ENCODE results near the gene CRISPLD2.
A peak's percentile ranks its signal among the peaks of the same experiment; 100 is the strongest.

The CRISPLD2 gene

DNA sequence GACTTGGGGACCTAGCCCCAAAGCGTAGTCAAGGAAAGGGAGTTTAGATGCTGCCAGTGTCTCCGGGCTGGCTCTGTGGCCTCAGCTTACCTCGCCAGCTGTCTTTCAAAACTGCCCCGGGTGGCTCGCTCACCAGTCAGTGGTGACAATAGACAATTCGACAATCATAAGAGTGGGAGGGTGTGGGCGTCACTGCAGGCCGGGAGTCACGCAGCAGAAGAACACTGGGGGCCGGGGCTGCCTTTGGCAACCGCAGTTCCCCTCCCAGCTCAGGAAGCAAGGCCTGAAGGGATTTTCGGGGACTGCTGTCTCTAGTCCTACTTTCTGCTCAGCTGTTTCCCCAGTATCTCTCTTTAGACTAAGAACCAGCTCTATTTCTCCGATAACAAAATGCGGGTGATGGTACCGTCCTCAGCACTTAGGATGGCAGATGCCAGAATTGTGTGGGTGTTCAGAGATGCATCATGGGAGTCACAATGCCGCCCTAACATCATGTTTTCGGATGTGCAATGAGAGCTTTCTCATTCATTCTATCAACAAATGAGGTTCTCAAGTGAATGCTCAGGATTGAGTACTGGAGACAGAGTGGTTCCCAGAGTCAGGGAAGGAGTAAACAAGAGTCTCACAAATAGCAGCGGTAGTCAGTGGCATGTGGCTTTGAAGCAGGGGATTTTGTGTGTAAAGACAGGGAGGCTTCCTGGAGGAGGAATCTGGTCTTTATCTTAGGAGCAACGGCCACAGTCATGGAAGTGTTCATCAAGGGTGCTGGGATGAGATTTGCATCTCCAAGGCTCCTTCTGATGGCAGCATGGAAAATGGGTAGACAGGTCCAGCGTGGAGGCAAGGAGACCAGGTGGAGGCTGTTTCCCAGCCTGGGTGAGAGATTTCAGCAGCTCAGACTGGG, 98.5 kb downstream of the CRISPLD2 start:
- DNase-seq, result no peak

DNA sequence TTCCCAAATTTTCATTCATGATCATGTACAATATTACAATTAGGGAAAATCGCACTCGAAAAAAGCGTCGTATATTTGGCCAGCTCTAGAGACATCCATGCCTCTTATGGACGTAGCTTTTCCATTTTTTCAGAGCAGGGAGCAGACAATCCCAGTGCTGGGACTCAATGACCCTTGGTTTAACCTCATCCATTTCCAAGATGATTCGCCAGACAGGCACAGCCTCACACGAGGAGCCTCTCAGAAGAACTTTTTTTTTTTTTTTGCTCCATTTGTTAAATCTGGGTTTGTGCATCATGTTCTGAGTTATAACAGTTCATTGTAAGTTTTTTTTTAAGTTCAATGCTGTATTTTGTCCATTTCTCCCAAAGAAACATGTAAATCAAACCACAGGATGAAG, 99.5 kb downstream of the CRISPLD2 start:
- no peak for DNase-seq

DNA sequence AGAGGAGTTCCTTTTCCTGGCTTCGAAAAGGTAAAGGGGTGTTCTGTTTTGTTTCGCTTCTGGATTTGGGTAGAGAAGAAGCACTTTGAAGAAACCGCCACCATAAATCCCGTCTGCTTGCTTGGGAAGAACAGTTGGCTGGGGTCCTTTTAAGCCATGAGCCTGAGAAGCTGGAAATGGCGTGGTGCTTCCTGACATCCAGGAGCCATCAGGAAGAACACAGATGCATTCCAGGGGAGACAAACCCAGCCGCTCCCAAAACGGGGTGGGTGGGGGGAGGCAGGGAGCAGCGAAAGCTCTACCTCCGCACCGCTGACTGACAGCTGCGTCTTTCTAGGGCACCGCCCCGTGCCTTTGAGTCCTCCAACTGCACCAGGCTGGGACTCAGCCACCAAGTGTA, 99.9 kb downstream of the CRISPLD2 start:
- DNase-seq, result no peak

DNA sequence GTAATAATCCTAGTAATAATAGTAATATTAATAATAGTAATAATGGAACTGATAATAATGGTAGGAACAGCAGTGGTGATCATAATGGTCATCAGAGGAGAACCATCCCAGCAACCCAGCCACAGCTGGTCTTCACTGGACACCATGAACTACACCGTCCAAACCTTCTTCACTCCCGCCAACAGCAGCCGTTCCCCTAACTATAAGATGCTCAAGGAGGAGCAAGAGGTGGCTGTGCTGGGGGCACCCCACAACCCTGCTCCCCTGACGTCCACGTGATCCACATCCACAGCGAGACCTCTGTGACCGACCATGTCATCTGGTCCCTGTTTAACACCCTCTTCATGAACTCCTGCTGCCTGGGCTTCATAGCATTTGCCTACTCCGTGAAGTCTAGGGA, 100.5 kb downstream of the CRISPLD2 start:
- no peak for DNase-seq

DNA sequence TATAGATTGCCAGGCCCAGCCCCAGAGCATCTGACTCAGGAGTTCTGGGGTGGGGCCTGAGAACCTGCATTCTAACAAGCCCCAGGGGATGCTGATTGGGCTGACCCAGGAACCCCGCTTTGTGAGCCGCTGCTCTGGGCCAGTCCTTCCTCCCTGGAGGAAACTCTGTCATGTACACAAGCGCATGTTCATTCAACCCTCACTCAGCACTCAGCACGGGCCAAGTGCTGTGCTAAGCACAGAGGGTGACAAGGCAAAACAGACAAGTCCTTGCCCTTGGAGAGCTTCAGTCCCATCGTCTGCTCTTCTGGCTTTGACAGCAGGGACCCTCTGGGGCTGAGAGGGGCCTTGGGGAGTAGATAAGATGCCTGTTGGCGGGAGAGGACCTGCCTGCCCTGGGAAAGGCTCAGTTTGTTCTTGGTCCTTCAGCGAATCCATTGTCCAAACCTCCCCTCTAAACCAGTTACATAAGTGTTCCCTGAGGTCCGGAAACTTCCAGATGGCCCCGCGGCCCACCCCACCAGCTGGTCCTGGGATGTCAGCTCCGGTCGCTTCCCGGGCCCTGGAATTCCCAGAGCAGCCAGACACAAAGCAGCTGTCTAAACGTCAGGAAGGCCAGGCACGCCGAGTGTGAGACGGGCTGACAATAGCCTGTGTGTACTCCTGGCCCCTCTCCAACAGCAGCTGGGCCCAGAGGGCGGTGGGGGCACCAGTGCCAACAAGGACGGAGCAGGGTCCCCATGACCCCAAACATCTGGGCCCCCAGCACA, 102.8 kb downstream of the CRISPLD2 start:
- no peak for DNase-seq

DNA sequence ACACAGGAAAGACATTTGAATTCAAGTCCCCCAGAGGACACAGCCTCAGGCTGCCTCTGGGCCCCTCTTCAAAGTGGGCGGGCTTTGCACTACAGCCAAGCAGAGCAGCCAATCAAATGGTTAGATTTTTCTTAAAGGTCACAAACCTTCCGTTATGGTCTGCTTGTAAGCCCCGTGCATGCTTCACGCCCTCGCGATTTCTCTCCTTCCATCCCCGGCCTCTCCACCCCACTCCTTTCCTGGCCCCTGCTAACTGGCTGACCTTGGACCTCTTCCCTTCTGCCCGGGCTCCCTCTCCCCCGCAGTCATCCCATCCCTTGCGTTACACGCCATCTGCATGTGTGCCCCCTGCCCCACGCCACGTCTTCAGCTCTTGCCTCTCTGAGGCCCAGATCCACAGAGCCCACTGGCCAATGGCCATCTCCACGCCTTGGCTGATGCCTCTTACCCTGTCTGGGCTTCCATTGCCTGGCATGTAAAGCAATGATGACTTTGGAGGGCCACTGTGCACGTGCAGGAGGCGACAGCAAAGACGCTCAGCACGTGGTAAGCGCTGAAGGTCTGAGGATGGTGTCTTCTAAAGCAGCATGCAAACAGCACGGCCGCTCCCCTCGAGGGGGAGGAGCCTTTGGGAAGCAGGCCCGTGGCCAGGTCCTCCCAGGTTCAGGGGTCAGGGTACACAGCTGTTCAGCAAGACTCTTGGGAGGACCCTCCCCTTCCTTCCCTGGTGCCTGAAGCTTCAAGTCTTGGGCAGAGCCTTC, 104.7 kb downstream of the CRISPLD2 start:
- DNase-seq, result no peak

DNA sequence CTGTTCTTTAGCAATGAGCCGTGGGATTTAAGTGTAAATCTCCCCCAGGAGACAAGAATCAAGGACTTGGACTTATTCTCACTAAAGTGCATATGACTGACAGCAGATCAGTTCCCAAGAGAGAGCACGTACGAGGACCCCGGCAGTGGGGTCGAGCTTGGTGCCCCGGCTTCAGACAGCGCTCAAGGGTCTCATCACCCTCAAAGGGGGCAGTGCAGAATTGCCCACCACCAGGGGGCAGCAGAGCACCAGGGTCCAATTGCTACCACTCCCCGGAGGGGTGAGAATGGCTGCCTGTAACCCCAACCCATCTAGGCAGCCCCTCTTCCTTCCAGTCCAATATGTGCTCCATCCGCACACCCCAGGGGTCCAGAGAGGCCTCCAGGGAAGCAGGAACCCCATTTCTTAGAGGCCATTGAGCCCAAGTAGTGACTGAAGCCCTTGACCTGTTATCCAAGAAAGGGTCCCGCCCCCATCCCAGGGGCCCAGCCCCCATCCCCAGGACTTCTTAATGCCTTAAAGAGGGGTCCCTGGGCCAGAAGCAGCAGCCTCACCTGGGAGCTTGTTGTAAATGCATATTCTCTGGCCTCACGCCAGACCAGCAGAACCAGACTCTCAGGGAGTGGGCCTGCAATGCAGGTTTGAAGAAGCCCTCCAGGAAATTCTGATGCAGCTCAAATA, 105.4 kb downstream of the CRISPLD2 start:
- DNase-seq, result peak; percentile 71

DNA sequence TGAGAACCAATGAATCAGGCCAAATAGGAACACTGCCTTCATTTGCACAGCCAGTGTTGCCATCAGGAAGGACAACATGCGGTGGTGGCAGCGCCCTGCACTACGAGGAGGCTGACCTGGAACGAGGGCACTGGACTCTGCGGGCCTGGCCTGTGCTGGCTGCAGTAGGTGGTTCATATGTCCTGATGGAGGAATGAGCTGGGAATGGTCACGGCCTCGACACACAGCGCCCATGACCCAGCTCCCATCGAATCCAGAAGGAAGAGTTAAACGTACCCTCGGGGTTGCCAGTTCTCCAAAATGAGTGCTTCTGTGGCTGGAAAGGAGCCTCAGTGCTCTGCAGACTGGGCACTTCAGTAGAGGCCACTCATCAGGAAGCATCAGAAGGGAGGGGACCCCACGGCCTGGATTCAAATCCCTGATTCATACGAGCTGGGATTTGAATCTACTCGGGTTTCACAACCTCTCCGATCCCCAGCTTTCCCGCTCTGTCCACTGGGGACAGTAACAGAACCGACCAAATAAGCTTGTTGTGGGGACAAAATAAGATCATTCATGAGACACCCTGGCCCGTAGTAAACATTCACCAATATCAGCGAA, 106.1 kb downstream of the CRISPLD2 start:
- no peak for DNase-seq

DNA sequence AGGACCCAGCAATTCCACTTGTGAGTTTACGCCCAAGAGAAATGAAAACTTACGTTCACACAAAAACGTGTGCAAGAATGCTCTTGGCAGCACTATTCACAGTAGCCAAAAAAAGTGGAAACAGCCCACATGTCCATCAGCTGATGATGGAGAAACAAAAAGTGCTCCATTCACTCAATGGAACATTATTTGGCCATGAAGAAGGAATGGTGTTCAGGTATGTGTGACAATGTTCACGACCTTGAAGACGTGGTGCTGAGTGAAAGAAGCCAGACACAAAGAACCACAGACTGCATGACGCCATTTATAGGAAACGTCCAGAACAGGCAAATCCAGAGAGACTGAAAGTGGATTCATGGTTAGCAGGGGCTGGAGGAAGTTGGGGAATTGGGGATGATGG, 106.7 kb downstream of the CRISPLD2 start:
- DNase-seq, result no peak

DNA sequence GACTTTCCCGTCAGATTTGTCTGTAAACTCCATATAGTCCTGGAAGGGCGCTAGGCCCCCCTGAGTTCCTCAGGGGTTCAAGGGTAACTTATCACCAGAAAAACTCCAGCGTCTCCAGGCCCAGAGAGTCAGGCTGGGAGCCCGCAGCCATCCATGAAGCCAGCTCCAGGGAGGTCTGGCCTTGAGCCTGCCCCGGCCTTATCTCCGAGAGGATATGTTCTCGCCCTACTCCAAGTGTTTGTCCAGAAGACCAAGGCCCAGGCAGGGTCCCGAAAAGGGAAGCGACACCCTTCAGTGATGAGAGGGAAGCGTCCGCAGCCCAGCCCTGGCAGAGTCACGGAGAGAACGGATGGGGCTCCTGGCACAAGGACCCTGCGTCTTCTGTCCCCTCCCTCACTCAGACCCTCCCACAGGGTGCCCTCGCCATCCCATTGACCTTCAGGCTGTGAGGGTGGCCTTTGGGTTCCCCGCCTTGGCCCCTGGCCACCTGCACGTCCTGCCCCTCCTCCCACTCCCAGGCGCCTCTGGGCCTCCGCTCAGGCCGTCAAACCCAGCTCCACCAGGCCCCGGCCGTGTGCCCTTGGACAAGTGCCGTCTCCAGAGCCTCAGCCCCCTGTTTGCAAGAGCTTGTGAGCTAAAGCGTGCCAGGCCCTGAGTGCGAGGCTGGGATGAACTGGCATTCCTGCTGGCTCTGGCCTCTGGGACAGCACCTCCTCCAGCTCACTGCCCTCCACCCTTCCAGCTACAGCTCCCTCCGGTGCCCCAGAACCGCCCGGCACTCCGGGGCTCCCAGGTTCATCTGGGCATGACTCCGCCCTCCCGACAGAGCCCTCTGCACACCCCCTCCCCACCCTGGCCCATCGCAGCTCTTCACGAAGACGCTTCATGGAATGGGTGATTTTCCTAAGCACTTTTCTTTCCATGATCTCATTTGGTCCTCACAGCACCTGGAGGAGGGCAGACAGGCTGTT, 108.1 kb downstream of the CRISPLD2 start:
- no peak for DNase-seq

DNA sequence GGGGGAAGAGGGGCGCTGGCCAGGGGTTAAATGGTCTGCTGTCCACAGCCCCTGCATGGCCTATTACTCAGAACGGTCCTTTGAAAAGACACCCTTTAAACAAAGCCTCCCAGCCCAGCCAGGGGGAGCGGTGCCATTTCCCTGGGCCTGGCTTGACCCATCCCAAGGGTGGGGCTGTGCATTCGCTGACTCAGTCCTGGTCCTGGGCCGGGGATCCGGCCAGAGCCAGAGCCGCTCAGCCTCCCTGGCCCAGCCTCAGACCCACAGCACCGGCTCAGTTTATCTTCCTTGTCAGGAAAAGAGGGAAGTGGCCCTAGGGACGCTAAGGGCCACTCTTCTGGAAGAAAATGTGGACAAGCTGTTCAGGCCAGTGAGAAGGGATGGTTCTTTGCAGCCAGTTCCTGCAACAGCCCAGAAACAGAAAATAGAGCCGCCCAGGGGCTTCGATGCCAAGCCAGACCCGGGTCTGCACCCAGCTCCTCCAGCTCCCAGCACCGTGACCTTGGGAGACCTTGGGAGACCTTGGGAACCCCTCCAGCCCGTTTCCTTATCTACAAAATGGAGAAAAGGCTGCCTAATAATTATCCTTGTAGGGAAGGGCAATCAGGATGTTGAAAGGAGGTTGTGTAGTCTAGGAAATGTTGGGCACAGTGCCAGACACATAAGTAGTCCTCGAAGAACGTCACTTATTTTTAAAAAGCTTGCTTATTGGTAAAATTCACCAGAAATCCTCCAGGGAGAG, 109.1 kb downstream of the CRISPLD2 start:
- no peak for DNase-seq

DNA sequence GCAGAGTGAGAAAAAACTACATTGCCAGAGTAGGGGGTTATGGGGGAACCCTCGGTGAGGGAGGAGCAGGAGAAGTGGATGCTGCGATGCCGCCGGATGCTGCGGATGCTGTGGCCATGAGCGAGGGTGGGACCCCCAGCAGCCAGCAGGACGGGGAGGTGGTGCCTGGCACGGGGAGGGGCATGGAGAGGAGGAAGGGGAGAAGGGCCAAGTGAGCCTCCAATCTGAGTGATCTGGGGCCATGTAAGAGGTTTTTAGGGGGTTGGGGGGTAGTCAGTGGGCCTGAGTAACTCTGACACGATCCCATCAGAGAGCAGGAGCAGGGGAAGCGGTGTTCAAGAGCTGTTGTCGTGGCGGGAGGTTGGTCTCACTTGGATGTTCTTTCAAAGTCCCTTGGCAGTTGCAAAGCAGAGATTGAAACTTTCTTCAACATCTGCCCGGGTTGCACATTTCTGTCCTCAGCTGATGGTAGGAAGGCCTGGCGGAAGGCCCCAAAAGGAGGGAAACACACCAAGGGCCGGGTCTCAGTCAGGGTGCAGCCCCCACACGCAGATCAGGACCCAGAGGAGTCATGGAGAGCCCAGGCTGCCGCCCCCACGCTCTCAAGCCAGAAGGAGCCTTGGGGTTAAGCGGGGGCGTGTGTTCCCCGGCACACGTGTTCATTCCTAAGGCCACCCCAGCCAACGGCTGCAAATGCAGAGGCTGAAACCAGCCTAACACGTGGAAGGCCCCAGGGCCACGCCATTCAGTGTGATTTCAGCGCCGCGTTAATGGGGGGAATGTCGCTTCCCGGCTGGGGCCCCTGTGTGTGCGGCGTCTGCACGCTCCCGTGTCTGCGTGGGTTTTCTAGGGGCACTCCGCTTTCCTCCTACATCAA, 109.9 kb downstream of the CRISPLD2 start:
- no peak for DNase-seq

DNA sequence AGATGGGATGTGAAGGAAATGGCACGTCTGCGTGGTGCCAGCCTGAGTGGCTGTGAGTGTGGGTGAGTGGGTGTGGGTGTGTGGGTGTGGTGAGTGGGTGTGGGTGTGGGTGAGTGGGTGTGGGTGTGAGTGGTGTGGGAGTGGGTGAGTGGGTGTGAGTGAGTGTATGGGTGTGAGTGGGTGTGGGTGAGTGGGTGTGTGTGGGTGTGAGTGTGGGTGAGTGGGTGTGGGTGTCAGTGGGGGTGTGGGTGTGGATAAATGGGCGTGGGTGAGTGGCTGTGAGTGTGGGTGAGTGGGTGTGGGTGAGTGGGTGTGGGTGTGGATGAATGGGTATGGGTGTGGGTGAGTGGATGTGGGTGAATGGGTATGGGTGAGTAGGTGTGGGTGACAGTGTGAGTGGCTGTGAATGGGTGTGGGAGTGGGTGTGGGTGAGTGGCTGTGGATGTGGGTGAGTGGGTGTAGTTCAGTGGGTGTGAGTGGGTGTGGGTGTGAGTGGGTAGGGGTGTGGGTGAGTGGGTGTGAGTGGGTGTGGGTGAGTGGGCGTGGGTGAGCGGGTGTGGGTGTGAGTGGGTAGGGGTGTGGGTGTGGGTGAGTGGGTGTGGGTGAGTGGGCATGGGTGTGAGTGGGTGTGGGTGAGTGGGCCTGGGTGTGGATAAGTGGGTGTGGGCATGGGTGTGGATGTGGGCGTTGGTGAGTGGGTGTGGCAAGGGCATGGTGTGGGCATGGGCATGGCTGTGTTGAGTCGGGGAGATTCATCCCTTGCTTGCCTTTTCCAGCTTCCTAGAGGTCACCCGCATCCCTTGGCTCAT, 110.7 kb downstream of the CRISPLD2 start:
- no peak for DNase-seq

DNA sequence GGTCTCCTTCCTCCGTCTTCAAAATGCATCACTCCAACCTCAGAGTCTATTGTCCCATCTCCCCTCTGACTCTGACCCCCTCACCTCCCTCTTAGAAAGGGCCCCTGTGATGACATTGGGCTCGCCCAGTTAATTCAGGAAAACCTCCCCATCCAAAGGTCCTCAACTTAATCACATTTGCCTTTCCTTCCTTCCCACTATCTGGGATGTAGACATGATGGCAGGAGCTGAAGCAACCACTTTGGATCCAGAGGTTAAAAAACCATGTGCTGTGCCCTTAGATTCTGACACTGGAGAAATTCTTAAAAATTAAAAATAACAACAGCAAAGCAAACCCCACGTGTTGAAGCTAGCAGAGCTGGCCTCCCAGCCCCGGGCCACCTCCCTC, 111.3 kb downstream of the CRISPLD2 start:
- DNase-seq, result no peak

DNA sequence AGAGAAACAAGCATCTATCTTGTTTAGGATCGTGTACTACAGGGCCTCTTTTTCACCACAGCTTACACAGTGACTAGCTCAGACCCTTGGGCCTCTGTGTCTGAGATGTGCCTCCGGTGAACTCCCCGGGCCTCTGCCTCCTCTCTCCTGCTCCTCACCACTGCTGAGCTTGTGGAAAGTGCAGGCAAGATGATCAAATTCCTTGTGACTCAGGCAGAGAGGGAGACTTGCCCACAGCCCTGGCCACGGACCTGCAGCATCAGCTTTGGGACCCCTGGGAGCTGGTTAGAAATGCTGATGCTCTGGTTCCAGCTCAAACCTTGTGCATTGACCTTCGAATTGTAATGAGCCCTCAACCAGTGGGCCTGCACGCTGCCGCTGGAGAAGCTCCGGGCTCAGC, 111.7 kb downstream of the CRISPLD2 start:
- DNase-seq, result no peak

DNA sequence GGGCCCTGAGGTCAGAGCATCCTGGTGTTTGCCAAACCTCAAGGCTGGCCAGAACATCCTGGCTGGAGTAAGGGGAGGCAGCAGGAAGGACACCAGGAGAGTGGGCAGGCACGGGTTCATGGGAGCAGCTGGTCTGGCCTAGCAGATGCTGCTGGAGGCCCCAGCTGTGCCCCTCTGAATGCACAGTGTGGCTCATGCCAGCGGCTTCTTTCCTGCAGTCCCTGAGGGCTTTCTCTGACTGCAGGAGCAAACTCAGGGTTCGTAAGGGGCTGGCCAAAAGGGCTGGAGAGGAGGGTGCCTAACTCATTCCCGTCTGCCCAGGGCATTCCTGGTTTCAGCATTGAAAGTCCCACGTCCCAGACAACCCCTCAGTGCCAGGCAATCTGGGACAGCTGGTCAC, 112.9 kb downstream of the CRISPLD2 start:
- DNase-seq, result no peak

DNA sequence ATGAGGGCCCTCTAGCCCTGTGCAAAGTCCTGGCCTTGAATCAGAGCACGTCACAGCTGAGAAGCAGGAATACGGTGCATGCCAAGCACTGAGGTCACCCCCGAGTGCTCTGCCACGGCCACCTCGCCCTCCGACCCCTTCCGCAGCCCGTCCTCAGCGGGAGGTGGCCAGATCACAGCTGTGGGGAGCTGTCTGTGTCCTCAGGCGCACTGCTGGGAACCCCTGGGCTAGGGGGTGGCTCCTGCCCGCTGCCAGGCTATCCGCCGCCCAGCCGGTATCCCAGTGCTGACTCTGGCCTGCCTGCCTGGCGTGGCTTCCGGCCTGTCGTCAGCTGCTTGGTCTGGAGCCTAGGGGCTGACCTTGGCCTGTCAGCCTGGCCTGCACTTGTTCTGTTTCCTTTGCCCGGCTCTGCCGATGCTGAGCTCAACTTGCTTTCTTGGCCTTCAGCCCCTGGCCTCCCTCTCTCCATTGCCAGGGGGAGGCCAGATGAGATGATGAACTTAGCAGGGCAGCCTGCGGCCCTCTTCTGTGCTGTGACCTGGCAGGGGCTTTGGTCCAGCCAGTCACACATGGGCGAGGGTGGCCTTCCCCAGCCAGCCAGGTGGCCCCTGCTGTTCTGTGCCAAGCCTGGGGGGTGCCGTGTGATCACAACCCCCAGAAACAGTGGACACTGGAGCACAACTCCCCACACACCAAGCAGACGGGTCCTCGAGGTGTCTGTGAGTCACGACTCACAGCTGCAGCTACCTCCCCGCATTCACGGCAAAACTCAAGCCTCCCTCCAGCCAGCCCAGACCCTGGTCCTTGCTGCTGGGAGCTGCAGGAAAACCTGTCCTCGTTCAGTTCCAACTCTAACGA, 114.2 kb downstream of the CRISPLD2 start:
- no peak for DNase-seq

Data from T-helper 9 cell (primary cell).